ENCODE measurements around the gene PACSIN3. TPM values are rescaled to one million over a fixed set of nuclear protein-coding genes. Genes with fewer than 3 reads are reported as not detected.
A peak's percentile ranks its signal among the peaks of the same experiment; 100 is the strongest.

Gene PACSIN3
- total and polyA plus RNA-seq, 2 of the 13 experiments (the other 11 are each of a cell fraction or from before 2014, with no cell fraction given), result 47.9 to 93.3 TPM

GRCh38 chr11:47152953-47153950 lies 33.0 kb downstream of the PACSIN3 start (continued):
- TF ChIP-seq, protein P1, sequence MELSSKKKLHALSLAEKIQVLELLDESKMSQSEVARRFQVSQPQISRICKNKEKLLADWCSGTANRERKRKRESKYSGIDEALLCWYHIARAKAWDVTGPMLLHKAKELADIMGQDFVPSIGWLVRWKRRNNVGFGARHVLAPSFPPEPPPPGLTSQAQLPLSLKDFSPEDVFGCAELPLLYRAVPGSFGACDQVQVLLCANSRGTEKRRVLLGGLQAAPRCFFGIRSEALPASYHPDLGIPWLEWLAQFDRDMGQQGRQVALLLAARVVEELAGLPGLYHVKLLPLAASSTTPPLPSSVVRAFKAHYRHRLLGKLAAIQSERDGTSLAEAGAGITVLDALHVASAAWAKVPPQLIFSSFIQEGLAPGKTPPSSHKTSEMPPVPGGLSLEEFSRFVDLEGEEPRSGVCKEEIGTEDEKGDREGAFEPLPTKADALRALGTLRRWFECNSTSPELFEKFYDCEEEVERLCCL (CRISPR knock-in tag; IDR thresholded peaks at IDR 0.05; ENCODE audit: borderline replicate concordance), result no peak
- TF ChIP-seq HOMEZ (CRISPR knock-in tag; IDR thresholded peaks at IDR 0.05; ENCODE audit: low read depth) (no peak), AGO1 (IDR thresholded peaks at IDR 0.05; ENCODE audit: low read depth, low read length, poor library complexity, severe bottlenecking) (no peak), ZNF747 (CRISPR knock-in tag; IDR thresholded peaks at IDR 0.05; ENCODE audit: borderline replicate concordance) (no peak), SP5 (CRISPR knock-in tag; IDR thresholded peaks at IDR 0.05; ENCODE audit: borderline replicate concordance, low read depth) (no peak), ZNF605 (CRISPR knock-in tag; IDR thresholded peaks at IDR 0.05) (no peak), NCOA1 (CRISPR knock-in tag; IDR thresholded peaks at IDR 0.05) (no peak), CREB3 (CRISPR knock-in tag; IDR thresholded peaks at IDR 0.05) (no peak), KMT2A (CRISPR knock-in tag; IDR thresholded peaks at IDR 0.05) (0 out of 2 replicates have a peak, but pooled peaks have one; percentile 26), ZBTB7B (CRISPR knock-in tag; IDR thresholded peaks at IDR 0.05) (no peak), ZNF136 (CRISPR knock-in tag; IDR thresholded peaks at IDR 0.05; ENCODE audit: low read depth) (no peak), ZGPAT (CRISPR knock-in tag; IDR thresholded peaks at IDR 0.05) (0 out of 2 replicates have a peak, but pooled peaks have one; percentile 43), ZNF709 (CRISPR knock-in tag; IDR thresholded peaks at IDR 0.05) (no peak), ZNF615 (CRISPR knock-in tag; IDR thresholded peaks at IDR 0.05; ENCODE audit: borderline replicate concordance) (no peak), TFDP1 (CRISPR knock-in tag; IDR thresholded peaks at IDR 0.05; ENCODE audit: borderline replicate concordance) (peak; percentile 32; the same call in 1 of the 2 replicates), JARID2 (CRISPR knock-in tag; IDR thresholded peaks at IDR 0.05; ENCODE audit: insufficient replicate concordance) (no peak), DNMT3B (CRISPR knock-in tag; conservative IDR thresholded peaks at IDR 0.05) (no peak), HOXD1 (CRISPR knock-in tag; IDR thresholded peaks at IDR 0.05) (no peak)
- TF ChIP-seq, protein P2, sequence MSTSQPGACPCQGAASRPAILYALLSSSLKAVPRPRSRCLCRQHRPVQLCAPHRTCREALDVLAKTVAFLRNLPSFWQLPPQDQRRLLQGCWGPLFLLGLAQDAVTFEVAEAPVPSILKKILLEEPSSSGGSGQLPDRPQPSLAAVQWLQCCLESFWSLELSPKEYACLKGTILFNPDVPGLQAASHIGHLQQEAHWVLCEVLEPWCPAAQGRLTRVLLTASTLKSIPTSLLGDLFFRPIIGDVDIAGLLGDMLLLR (CRISPR knock-in tag; IDR thresholded peaks at IDR 0.05), result no peak
